ENCODE results near the gene CCDC160. TPM values are rescaled to one million over a fixed set of nuclear protein-coding genes. Genes with fewer than 3 reads are reported as not detected.

CCDC160 gene
- not detected for total RNA-seq
- not detected for polyA plus RNA-seq

DNA sequence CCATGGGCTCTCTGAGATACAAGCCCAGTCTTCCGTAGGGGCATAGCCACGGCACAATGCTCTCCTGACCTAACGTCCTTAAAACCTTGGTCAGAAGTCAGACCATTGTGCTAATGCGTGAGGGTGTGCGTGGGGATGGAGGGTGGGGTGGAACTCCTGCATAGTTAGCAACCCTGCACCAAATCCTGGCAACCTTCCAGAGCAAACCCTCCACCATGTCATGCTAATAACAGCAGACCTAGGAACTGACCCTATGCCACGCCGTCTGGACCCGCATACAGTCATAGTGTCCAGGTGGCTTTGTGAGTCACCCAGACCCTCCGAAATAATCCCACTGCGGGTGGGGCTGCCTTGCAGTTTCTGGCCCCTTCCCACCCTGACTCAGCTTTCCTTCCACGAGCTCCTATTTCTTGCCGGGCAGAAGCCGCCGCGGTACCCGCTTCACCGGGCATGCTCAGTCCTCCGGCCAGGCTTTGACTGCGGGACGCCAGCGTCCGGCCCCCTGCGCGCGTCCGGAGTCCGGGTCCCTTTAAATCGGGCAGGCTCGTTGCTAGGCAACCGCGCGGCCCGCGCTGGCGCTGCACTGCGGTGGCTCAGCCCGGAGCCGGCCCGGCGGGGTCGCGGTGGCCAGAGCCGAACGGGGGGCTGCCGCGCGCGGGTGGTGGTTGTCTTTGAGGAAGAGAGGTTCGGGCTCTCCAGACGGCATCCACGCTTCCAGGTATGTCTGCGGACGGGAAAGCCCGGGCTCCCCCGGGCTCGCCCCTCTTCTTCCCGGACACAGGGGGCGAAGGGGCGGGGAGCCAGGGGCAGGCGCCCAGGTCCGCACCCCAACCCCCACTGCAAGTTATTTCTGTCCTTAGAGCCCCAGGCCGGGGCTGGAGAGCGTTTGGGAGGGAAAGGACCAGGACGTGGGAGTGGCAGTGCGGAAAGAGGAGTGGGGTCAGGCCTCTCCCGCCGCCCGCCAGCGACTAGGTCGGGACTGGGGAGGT, at the start of gene CCDC160:
CCDC160 (plus strand) TSS at position 557 of the 989 bp plus-strand sequence. CDS start 7,619 bp downstream, outside the sequence.
- no peak within 1 kb of the TSS for H3K27ac Mint-ChIP-seq
- H3K4me3 ChIP-seq (ENCODE audit: low read length in 2 of 2), result no peak within 1 kb of the TSS

DNA sequence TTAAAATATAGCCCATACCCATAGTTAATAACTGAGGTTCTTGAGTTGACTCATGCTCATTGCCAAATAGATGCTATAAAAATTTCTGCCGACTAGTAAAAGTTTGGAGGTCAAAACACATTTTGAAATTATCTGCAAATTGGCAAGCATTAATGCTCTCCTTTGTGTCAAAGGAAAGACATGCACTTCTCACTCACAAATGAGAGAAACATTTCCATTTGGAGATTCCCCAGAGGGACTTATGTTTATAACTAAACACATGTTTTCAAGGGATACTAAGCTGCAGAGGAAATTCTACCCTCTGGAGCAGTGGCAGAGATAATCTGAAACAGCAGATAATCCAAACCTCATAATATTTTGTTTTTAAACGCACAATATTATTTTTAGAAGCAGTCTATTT, 45.7 kb upstream of the CCDC160 start:
- H3K4me1 ChIP-seq (ENCODE audit: insufficient read depth, low read length), result peaks cover 14% of the 10 kb centered on the region
- H3K27me3 Mint-ChIP-seq, result no peaks in the 10 kb centered on the region
- H3K36me3 Mint-ChIP-seq, result no peaks in the 10 kb centered on the region
- no peaks in the 10 kb centered on the region for H3K27me3 ChIP-seq (ENCODE audit: insufficient read depth, low read length)
- H3K4me3 ChIP-seq (ENCODE audit: low read length in 2 of 2), result no peak overlapping the region
- H3K9me3 Mint-ChIP-seq, result no peaks in the 10 kb centered on the region
- intact Hi-C loops (cut with micrococcal nuclease), result no loop called here
- DNase-seq, result no peak
- no peak overlapping the region for H3K27ac ChIP-seq (ENCODE audit: low read depth, low read length)
- no peaks in the 10 kb centered on the region for H3K9me3 ChIP-seq (ENCODE audit: control insufficient read depth in 1 of 2, low read length in 2 of 2)
- H3K36me3 ChIP-seq (ENCODE audit: insufficient read depth, low read length), result no peaks in the 10 kb centered on the region
- peaks cover 10 to 14% (median 11%) of the 10 kb centered on the region in 4 donors for H3K4me1 Mint-ChIP-seq
- no peak overlapping the region for H3K4me3 Mint-ChIP-seq
- H3K27ac Mint-ChIP-seq, result no peak overlapping the region
- POLR2A ChIA-PET (ENCODE audit: partially characterized antibody), result no interaction called here
- CTCF ChIA-PET (ENCODE audit: partially characterized antibody), result no interaction called here

More for the DNA sequence above, at the start of gene CCDC160:
- peaks cover 0 to 5% (median 0%) of the 10 kb centered on the region in 4 donors for H3K4me1 Mint-ChIP-seq
- no peak within 1 kb of the TSS for H3K27ac ChIP-seq (ENCODE audit: low read depth, low read length)
- ChIA-PET POLR2A (ENCODE audit: partially characterized antibody) (no interaction called here), CTCF (ENCODE audit: partially characterized antibody) (no interaction called here)
- H3K36me3 Mint-ChIP-seq, result no peaks in the 10 kb centered on the region
- intact Hi-C loops (cut with micrococcal nuclease), result no loop called here
- no peaks in the 10 kb centered on the region for H3K4me1 ChIP-seq (ENCODE audit: insufficient read depth, low read length)
- peak within 1 kb of the TSS in 2 of 8 donors; percentile 1 to 48 for H3K4me3 Mint-ChIP-seq
- no peak for DNase-seq
- no peaks in the 10 kb centered on the region for H3K9me3 ChIP-seq (ENCODE audit: control insufficient read depth in 1 of 2, low read length in 2 of 2)
- H3K27me3 ChIP-seq (ENCODE audit: insufficient read depth, low read length), result no peaks in the 10 kb centered on the region
- no peaks in the 10 kb centered on the region for H3K36me3 ChIP-seq (ENCODE audit: insufficient read depth, low read length)
- no peaks in the 10 kb centered on the region for H3K9me3 Mint-ChIP-seq
- H3K27me3 Mint-ChIP-seq, result peaks cover 10 to 11% of the 10 kb centered on the region in 2 donors

DNA sequence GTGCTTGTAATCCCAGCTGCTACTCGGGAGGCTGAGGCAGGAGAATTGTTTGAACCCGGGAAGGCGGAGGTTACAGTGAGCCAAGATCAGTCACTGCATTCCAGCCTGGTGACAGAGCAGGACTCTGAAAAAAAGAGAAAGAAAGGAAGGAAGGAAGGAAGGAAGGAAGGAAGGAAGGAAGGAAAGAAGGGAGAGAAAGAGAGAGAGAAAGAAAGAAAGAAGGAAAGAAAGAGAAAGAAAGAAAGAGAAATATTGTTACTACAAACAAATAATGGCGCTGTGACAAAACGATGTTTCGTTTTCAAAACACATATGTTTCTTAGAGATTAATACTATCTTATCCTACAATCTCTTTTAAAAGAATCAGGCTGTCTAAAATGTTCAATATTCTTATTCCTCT, 42.1 kb upstream of the CCDC160 start:
- POLR2A ChIA-PET (ENCODE audit: partially characterized antibody), result no interaction called here
- intact Hi-C loops (cut with micrococcal nuclease), result no loop called here
- Mint-ChIP-seq H3K4me1 (peaks cover 0 to 5% (median 2%) of the 10 kb centered on the region in 4 donors), H3K4me3 (no peak overlapping the region), H3K9me3 (no peaks in the 10 kb centered on the region), H3K36me3 (no peaks in the 10 kb centered on the region), H3K27ac (no peak overlapping the region), H3K27me3 (no peaks in the 10 kb centered on the region)
- CTCF ChIA-PET (ENCODE audit: partially characterized antibody), result no interaction called here
- no peaks in the 10 kb centered on the region for H3K36me3 ChIP-seq (ENCODE audit: insufficient read depth, low read length)
- no peak overlapping the region for H3K4me3 ChIP-seq (ENCODE audit: low read length in 2 of 2)
- no peak overlapping the region for H3K27ac ChIP-seq (ENCODE audit: low read depth, low read length)
- H3K4me1 ChIP-seq (ENCODE audit: insufficient read depth, low read length), result no peaks in the 10 kb centered on the region
- no peaks in the 10 kb centered on the region for H3K9me3 ChIP-seq (ENCODE audit: control insufficient read depth in 1 of 2, low read length in 2 of 2)
- no peaks in the 10 kb centered on the region for H3K27me3 ChIP-seq (ENCODE audit: insufficient read depth, low read length)
- DNase-seq, result no peak

DNA sequence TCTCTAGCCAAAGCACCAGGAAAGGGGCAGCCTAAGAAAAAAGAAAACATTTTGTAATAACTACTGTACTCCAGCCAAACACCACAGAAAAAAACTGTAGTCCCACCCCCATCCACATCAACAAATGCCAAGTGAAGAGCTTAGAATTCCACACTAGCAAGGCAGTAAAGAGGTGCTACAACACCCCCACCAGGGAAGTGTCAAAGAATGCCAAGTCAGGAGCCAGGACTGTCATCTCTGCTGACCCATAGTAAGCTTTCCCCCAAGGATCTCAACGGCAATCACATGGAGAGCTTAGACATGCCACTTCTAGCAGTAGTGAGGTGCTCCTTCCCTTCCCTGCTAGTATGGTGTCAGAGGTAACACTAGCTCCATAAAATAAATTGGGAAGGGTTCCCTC, 34.4 kb upstream of the CCDC160 start:
- no peaks in the 10 kb centered on the region for H3K36me3 ChIP-seq (ENCODE audit: insufficient read depth, low read length)
- H3K27me3 ChIP-seq (ENCODE audit: insufficient read depth, low read length), result no peaks in the 10 kb centered on the region
- ChIA-PET CTCF (ENCODE audit: partially characterized antibody) (no interaction called here), POLR2A (ENCODE audit: partially characterized antibody) (no interaction called here)
- Mint-ChIP-seq H3K4me3 (no peak overlapping the region), H3K27me3 (peaks cover 0 to 2% of the 10 kb centered on the region in 2 donors), H3K9me3 (no peaks in the 10 kb centered on the region), H3K4me1 (no peaks in the 10 kb centered on the region), H3K27ac (peak overlapping the region in 1 of 7 donors; percentile 10), H3K36me3 (no peaks in the 10 kb centered on the region)
- DNase-seq, result no peak
- H3K9me3 ChIP-seq (ENCODE audit: control insufficient read depth in 1 of 2, low read length in 2 of 2), result no peaks in the 10 kb centered on the region
- intact Hi-C loops (cut with micrococcal nuclease), result no loop called here
- no peak overlapping the region for H3K27ac ChIP-seq (ENCODE audit: low read depth, low read length)
- no peaks in the 10 kb centered on the region for H3K4me1 ChIP-seq (ENCODE audit: insufficient read depth, low read length)
- no peak overlapping the region for H3K4me3 ChIP-seq (ENCODE audit: low read length in 2 of 2)

DNA sequence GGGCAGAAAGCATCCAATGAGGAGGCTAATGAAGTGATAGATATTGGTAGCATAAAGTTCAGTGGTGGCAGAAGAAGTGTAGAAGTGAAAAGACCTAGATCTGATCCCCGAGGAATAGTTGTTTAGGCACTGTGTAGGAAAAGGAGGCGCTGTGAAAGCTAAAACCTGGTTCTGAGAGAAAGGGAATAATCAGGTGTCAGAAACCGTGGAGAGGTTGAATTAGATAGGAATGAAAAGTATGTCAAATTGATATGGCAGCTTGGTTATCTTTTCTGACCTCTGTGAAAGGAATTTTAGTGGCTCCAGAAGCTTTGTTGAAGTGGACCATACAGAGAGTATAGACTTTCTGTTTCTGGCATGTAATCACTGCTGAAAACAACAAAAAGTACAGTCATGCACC, 30.8 kb upstream of the CCDC160 start:
- Histone ChIP-seq H3K27me3 (ENCODE audit: insufficient read depth, low read length) (no peaks in the 10 kb centered on the region), H3K27ac (ENCODE audit: low read depth, low read length) (no peak overlapping the region), H3K9me3 (ENCODE audit: control insufficient read depth in 1 of 2, low read length in 2 of 2) (no peaks in the 10 kb centered on the region), H3K36me3 (ENCODE audit: insufficient read depth, low read length) (no peaks in the 10 kb centered on the region), H3K4me1 (ENCODE audit: insufficient read depth, low read length) (no peaks in the 10 kb centered on the region), H3K4me3 (ENCODE audit: low read length in 2 of 2) (no peak overlapping the region)
- Mint-ChIP-seq H3K27me3 (peaks cover 2% of the 10 kb centered on the region in 2 donors), H3K27ac (no peak overlapping the region), H3K9me3 (peaks cover 0 to 10% (median 4%) of the 10 kb centered on the region in 8 donors), H3K36me3 (no peaks in the 10 kb centered on the region), H3K4me1 (no peaks in the 10 kb centered on the region), H3K4me3 (no peak overlapping the region)
- intact Hi-C loops (cut with micrococcal nuclease), result no loop called here
- POLR2A ChIA-PET (ENCODE audit: partially characterized antibody), result no interaction called here
- CTCF ChIA-PET (ENCODE audit: partially characterized antibody), result no interaction called here
- DNase-seq, result no peak

DNA sequence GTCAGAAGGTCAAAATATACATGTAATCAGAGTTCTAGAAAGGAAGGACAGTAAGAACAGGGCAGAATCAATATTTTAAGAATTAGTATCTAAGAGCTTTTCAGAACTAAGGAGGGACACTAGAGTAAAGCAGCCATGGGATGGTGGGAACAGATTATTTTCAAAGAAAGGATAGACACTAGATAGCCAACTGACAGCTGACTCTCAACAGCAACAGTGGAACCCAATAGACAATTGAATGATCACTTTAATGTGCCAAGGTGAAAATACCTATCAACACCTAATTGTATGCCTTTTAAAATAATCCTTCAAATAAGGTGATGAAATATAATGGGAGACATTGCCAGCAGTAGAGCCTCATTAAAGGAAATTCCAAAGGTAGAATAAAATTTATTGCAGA, 26.5 kb upstream of the CCDC160 start:
- Histone ChIP-seq H3K4me1 (ENCODE audit: insufficient read depth, low read length) (no peaks in the 10 kb centered on the region), H3K36me3 (ENCODE audit: insufficient read depth, low read length) (no peaks in the 10 kb centered on the region), H3K9me3 (ENCODE audit: control insufficient read depth in 1 of 2, low read length in 2 of 2) (no peaks in the 10 kb centered on the region), H3K27me3 (ENCODE audit: insufficient read depth, low read length) (no peaks in the 10 kb centered on the region), H3K27ac (ENCODE audit: low read depth, low read length) (no peak overlapping the region), H3K4me3 (ENCODE audit: low read length in 2 of 2) (no peak overlapping the region)
- no peak overlapping the region for H3K27ac Mint-ChIP-seq
- POLR2A ChIA-PET (ENCODE audit: partially characterized antibody), result no interaction called here
- no peaks in the 10 kb centered on the region for H3K36me3 Mint-ChIP-seq
- H3K4me1 Mint-ChIP-seq, result no peaks in the 10 kb centered on the region
- H3K27me3 Mint-ChIP-seq, result peaks cover 2% of the 10 kb centered on the region in 2 donors
- intact Hi-C loops (cut with micrococcal nuclease), result no loop called here
- no peak overlapping the region for H3K4me3 Mint-ChIP-seq
- H3K9me3 Mint-ChIP-seq, result peaks cover 0 to 10% (median 5%) of the 10 kb centered on the region in 8 donors
- CTCF ChIA-PET (ENCODE audit: partially characterized antibody), result no interaction called here
- DNase-seq, result no peak

DNA sequence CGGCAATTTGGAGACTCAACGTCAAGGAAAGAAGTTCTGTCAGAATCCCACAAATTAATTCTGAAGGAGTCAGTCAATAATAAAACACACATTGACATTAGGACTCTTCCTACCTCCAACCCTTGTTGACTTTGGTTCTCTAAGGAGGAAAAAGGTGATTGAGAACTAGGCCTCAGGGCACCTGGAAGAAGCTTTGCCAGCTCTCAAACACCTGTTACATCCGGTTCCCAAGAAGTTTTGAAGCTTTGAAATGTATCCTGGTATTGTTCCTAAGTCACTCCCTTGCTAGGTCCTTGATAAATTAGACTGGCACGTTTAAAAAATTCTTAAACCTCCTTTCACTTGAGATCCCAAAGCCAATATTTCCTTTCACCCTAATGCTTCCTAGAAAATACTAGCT, 1.7 kb upstream of the CCDC160 start:
- CTCF ChIA-PET (ENCODE audit: partially characterized antibody), result no interaction called here
- no peaks in the 10 kb centered on the region for H3K9me3 Mint-ChIP-seq
- H3K4me3 Mint-ChIP-seq, result peak overlapping the region in 1 of 8 donors; percentile 10
- H3K36me3 Mint-ChIP-seq, result no peaks in the 10 kb centered on the region
- no peak for DNase-seq
- intact Hi-C loops (cut with micrococcal nuclease), result no loop called here
- H3K27ac Mint-ChIP-seq, result no peak overlapping the region
- no peaks in the 10 kb centered on the region for H3K4me1 ChIP-seq (ENCODE audit: insufficient read depth, low read length)
- no peaks in the 10 kb centered on the region for H3K9me3 ChIP-seq (ENCODE audit: control insufficient read depth in 1 of 2, low read length in 2 of 2)
- no peaks in the 10 kb centered on the region for H3K27me3 ChIP-seq (ENCODE audit: insufficient read depth, low read length)
- H3K36me3 ChIP-seq (ENCODE audit: insufficient read depth, low read length), result no peaks in the 10 kb centered on the region
- H3K4me3 ChIP-seq (ENCODE audit: low read length in 2 of 2), result no peak overlapping the region
- H3K27ac ChIP-seq (ENCODE audit: low read depth, low read length), result no peak overlapping the region
- POLR2A ChIA-PET (ENCODE audit: partially characterized antibody), result no interaction called here
- peaks cover 0 to 5% (median 0%) of the 10 kb centered on the region in 4 donors for H3K4me1 Mint-ChIP-seq
- H3K27me3 Mint-ChIP-seq, result peaks cover 11 to 12% of the 10 kb centered on the region in 2 donors

All from CD4-positive, alpha-beta memory T cell (primary cell).